Measurements from ENCODE around the gene PTPRU. TPM values are rescaled to one million over a fixed set of nuclear protein-coding genes. Genes with fewer than 3 reads are reported as not detected.

Gene PTPRU
- total RNA-seq, 6 donors from 2014 or later = 44.5 to 87.2 (median 70.1) TPM

DNA sequence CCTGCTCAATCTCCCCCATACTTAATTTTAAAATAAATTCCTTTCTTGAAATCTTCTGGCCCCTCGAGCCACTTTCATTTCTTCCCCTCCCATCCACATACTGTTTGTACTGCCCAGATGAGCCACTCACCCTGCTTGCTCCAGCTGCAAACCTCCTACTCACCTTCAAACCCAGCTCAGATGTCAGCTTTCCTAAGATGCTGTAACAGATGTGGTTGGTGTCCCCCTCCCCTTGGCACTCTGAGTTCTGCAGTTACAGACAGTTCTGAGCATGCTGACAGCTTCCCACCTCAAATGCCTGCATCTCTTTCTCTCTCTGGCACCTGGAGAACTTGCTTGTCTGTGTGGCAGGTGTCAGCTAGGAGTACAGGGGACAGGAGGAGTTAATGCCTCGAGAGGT is 106.7 kb downstream of the PTPRU start:
- Histone ChIP-seq H3K4me1 (no peaks in the 10 kb centered on the region), H3K9me3 (no peaks in the 10 kb centered on the region), H3K27ac (no peak overlapping the region), H3K27me3 (no peaks in the 10 kb centered on the region), H3K36me3 (no peaks in the 10 kb centered on the region), H3K4me3 (no peak overlapping the region)
- no peak for DNase-seq
- TF ChIP-seq EP300 (IDR thresholded peaks at IDR 0.05) (no peak), POLR2A (IDR thresholded peaks at IDR 0.05) (no peak), POLR2AphosphoS5 (IDR thresholded peaks at IDR 0.05) (no peak)
- TF ChIP-seq, protein P1, sequence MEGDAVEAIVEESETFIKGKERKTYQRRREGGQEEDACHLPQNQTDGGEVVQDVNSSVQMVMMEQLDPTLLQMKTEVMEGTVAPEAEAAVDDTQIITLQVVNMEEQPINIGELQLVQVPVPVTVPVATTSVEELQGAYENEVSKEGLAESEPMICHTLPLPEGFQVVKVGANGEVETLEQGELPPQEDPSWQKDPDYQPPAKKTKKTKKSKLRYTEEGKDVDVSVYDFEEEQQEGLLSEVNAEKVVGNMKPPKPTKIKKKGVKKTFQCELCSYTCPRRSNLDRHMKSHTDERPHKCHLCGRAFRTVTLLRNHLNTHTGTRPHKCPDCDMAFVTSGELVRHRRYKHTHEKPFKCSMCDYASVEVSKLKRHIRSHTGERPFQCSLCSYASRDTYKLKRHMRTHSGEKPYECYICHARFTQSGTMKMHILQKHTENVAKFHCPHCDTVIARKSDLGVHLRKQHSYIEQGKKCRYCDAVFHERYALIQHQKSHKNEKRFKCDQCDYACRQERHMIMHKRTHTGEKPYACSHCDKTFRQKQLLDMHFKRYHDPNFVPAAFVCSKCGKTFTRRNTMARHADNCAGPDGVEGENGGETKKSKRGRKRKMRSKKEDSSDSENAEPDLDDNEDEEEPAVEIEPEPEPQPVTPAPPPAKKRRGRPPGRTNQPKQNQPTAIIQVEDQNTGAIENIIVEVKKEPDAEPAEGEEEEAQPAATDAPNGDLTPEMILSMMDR (IDR thresholded peaks at IDR 0.05) = no peak
- ATAC-seq (ENCODE audit: low FRiP score in 2 of 2) = no peak
- WGBS, 2 donors = 55 to 59% methylated on average over 1 to 2 of the region's 2 CpGs

DNA sequence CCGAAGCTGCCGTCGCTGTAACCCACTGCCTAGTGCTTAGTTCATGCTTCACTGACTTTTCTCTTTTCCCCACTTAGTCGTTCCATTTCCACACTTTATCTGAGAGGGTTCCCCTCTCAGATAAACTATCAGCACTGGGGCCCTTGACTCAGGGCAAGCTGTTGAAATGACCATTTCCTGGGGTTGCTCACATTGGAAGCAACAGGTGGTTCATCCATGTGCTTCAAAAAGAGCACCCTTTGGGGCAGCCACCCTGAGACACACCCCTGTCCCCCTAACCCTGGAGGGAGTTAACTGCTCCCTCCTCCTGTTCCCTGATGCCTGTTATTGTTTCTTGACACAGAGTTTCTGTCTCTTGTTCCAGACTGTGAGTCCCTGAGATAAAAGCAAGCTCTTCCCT is 107.2 kb downstream of the PTPRU start:
- H3K9me3 ChIP-seq = no peaks in the 10 kb centered on the region
- TF ChIP-seq EP300 (IDR thresholded peaks at IDR 0.05) (no peak), POLR2A (IDR thresholded peaks at IDR 0.05) (no peak), POLR2AphosphoS5 (IDR thresholded peaks at IDR 0.05) (no peak)
- no peak overlapping the region for H3K27ac ChIP-seq
- DNase-seq (no peak), ATAC-seq (ENCODE audit: low FRiP score in 2 of 2) (no peak)
- H3K4me3 ChIP-seq = no peak overlapping the region
- H3K27me3 ChIP-seq = no peaks in the 10 kb centered on the region
- WGBS, 2 donors = 64 to 76% methylated on average over 4 of the region's 4 CpGs
- H3K4me1 ChIP-seq = no peaks in the 10 kb centered on the region
- H3K36me3 ChIP-seq = no peaks in the 10 kb centered on the region

DNA sequence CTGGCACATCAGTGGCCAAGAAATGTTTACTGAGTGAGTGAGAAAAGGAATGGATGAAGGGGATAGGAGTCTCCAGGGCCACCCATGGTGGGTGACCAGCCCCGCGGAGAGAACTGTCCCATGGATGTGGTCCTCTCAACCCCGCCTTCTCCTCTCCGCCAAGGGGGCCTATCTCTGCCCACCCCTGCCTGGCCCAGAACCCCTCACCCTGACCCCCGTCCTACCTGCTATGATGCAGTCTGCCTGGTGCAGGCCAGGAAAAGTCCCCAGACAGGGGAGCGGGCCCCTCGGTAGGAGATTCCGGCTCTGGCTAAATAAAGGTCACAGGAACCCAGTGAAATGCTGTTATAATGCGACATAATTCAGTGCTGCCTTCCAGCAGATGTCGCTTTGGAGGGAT is 107.6 kb downstream of the PTPRU start:
- Histone ChIP-seq H3K36me3 (no peaks in the 10 kb centered on the region), H3K9me3 (no peaks in the 10 kb centered on the region), H3K4me1 (no peaks in the 10 kb centered on the region), H3K27ac (no peak overlapping the region), H3K4me3 (no peak overlapping the region), H3K27me3 (no peaks in the 10 kb centered on the region)
- no peak for DNase-seq
- TF ChIP-seq POLR2A (IDR thresholded peaks at IDR 0.05) = no peak
- no peak for TF ChIP-seq EP300 (IDR thresholded peaks at IDR 0.05)
- no peak for TF ChIP-seq POLR2AphosphoS5 (IDR thresholded peaks at IDR 0.05)
- TF ChIP-seq, protein P1 (IDR thresholded peaks at IDR 0.05) = no peak
- ATAC-seq (ENCODE audit: low FRiP score in 2 of 2) = no peak
- 51 to 63% methylated on average over 8 to 10 of the region's 10 CpGs for WGBS, 2 donors

DNA sequence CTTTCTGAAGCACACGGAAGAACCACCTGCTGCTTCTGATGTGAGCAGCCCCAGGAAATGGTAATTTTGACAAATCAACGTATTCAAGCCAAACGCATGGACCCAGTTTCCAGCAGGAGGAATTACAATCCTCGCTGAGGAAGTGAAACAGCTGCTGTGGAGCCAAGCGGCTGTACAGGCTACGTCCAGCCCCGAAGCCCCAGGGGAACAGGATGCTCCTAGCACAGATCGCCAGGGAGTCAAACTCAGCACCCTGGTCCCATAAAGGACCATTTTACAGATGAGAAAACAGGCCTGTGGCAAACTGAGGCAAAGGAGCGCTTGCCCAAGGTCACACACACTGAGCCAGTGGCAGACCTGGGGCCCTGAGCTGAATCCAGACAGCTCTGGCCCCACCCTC is 108.0 kb downstream of the PTPRU start:
- WGBS, 2 donors = 50 to 69% methylated on average over 2 to 9 of the region's 9 CpGs
- H3K27ac ChIP-seq = no peak overlapping the region
- TF ChIP-seq, protein P1 (IDR thresholded peaks at IDR 0.05) = no peak
- TF ChIP-seq EP300 (IDR thresholded peaks at IDR 0.05) (no peak), POLR2AphosphoS5 (IDR thresholded peaks at IDR 0.05) (no peak), POLR2A (IDR thresholded peaks at IDR 0.05) (no peak)
- no peaks in the 10 kb centered on the region for H3K36me3 ChIP-seq
- no peak for DNase-seq
- no peak overlapping the region for H3K4me3 ChIP-seq
- no peak for ATAC-seq (ENCODE audit: low FRiP score in 2 of 2)
- H3K27me3 ChIP-seq = no peaks in the 10 kb centered on the region
- H3K4me1 ChIP-seq = no peaks in the 10 kb centered on the region
- no peaks in the 10 kb centered on the region for H3K9me3 ChIP-seq

DNA sequence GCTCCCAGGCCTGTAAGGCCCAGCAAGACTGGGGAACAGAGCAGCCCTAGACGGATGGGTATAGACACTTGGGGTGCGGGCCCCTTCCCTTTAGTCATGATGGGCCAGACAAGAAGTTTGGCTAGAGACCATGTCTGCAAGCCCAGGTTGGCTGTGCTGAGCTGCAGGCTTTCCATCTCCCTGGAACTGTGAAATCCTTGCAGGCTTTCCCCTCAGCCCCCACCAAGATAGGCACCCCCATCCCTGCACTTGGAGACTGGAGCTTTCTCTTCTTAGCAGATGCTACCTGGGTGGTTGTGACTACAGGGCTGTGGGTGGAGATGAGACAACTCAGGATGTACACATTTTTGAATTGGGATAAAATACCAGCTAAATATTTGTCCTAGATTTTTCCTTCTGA is 110.3 kb downstream of the PTPRU start:
- no peaks in the 10 kb centered on the region for H3K9me3 ChIP-seq
- ATAC-seq (ENCODE audit: low FRiP score in 2 of 2) (no peak), DNase-seq (no peak)
- H3K27me3 ChIP-seq = no peaks in the 10 kb centered on the region
- WGBS, 2 donors = 83 to 93% methylated on average over 2 of the region's 2 CpGs
- no peak overlapping the region for H3K4me3 ChIP-seq
- no peaks in the 10 kb centered on the region for H3K4me1 ChIP-seq
- no peak for TF ChIP-seq POLR2AphosphoS5 (IDR thresholded peaks at IDR 0.05)
- TF ChIP-seq EP300 (IDR thresholded peaks at IDR 0.05) = no peak
- no peak for TF ChIP-seq POLR2A (IDR thresholded peaks at IDR 0.05)
- TF ChIP-seq, protein P1 (IDR thresholded peaks at IDR 0.05) = no peak
- H3K27ac ChIP-seq = no peak overlapping the region
- H3K36me3 ChIP-seq = no peaks in the 10 kb centered on the region

Data from upper lobe of left lung (tissue), 6 donors.